ENCODE measurements around the gene ARL17B. TPM values are rescaled to one million over a fixed set of nuclear protein-coding genes. Genes with fewer than 3 reads are reported as not detected.
"Not testable (repeated sequence)": the region's sequence is repeated elsewhere in the genome, so short reads cannot be mapped to it uniquely, and the experiment has no call there.

ARL17B gene
- total RNA-seq = 10 to 100 TPM; 22.9 to 23.0 TPM
- total RNA-seq = 3.7 to 5.4 reads per million in 2 donors

GRCh38 chr17:46361755-46362154 is at the start of gene ARL17B:
Gene ARL17B (minus strand): TSS chr17:46361766. CDS start chr17:46358397, 3,369 bp downstream.
- ATAC-seq = peak; percentile 97
- not testable (repeated sequence) for H3K4me1 Mint-ChIP-seq; H3K36me3 Mint-ChIP-seq (ENCODE audit: low read depth); H3K27me3 Mint-ChIP-seq; H3K4me3 Mint-ChIP-seq; H3K9me3 ChIP-seq (ENCODE audit: control insufficient read depth, low read length, poor library complexity, severe bottlenecking); H3K27ac Mint-ChIP-seq
- peak; percentile 58 to 75 (median 60) for DNase-seq

- ATAC-seq; H3K4me3 Mint-ChIP-seq; H3K27me3 Mint-ChIP-seq; H3K36me3 Mint-ChIP-seq (ENCODE audit: low read depth); H3K9me3 ChIP-seq (ENCODE audit: control insufficient read depth, low read length, poor library complexity, severe bottlenecking); H3K4me1 Mint-ChIP-seq; H3K27ac Mint-ChIP-seq; DNase-seq: not testable (repeated sequence)
Observed at GRCh38 chr17:46409864-46410263, 48.3 kb upstream of the ARL17B start.

- H3K4me1 Mint-ChIP-seq; H3K4me3 Mint-ChIP-seq; DNase-seq; H3K36me3 Mint-ChIP-seq (ENCODE audit: low read depth); H3K27me3 Mint-ChIP-seq; H3K9me3 ChIP-seq (ENCODE audit: control insufficient read depth, low read length, poor library complexity, severe bottlenecking); ATAC-seq; H3K27ac Mint-ChIP-seq: not testable (repeated sequence)
Observed at GRCh38 chr17:46407155-46407554, 45.6 kb upstream of the ARL17B start.

GRCh38 chr17:46401033-46401787 is 39.6 kb upstream of the ARL17B start:
- not testable (repeated sequence) for DNase-seq; ATAC-seq; H3K27me3 Mint-ChIP-seq; H3K4me3 Mint-ChIP-seq; H3K36me3 Mint-ChIP-seq (ENCODE audit: low read depth); H3K27ac Mint-ChIP-seq; H3K4me1 Mint-ChIP-seq; H3K9me3 ChIP-seq (ENCODE audit: control insufficient read depth, low read length, poor library complexity, severe bottlenecking)

GRCh38 chr17:46400543-46400942 is 39.0 kb upstream of the ARL17B start:
- H3K36me3 Mint-ChIP-seq (ENCODE audit: low read depth); DNase-seq; H3K27ac Mint-ChIP-seq; H3K9me3 ChIP-seq (ENCODE audit: control insufficient read depth, low read length, poor library complexity, severe bottlenecking); H3K4me1 Mint-ChIP-seq; H3K27me3 Mint-ChIP-seq; ATAC-seq; H3K4me3 Mint-ChIP-seq: not testable (repeated sequence)

GRCh38 chr17:46399993-46400392 is 38.4 kb upstream of the ARL17B start:
- not testable (repeated sequence) for H3K9me3 ChIP-seq (ENCODE audit: control insufficient read depth, low read length, poor library complexity, severe bottlenecking); H3K27ac Mint-ChIP-seq; H3K27me3 Mint-ChIP-seq; H3K4me1 Mint-ChIP-seq; DNase-seq; ATAC-seq; H3K36me3 Mint-ChIP-seq (ENCODE audit: low read depth); H3K4me3 Mint-ChIP-seq

- ATAC-seq; H3K4me3 Mint-ChIP-seq; DNase-seq; H3K27ac Mint-ChIP-seq; H3K9me3 ChIP-seq (ENCODE audit: control insufficient read depth, low read length, poor library complexity, severe bottlenecking); H3K27me3 Mint-ChIP-seq; H3K36me3 Mint-ChIP-seq (ENCODE audit: low read depth); H3K4me1 Mint-ChIP-seq: not testable (repeated sequence)
Observed at GRCh38 chr17:46396292-46396691, 34.7 kb upstream of the ARL17B start.

- H3K4me3 Mint-ChIP-seq; H3K36me3 Mint-ChIP-seq (ENCODE audit: low read depth); H3K27ac Mint-ChIP-seq; H3K27me3 Mint-ChIP-seq; ATAC-seq; H3K4me1 Mint-ChIP-seq; H3K9me3 ChIP-seq (ENCODE audit: control insufficient read depth, low read length, poor library complexity, severe bottlenecking); DNase-seq: not testable (repeated sequence)
Observed at GRCh38 chr17:46393702-46394101, 32.1 kb upstream of the ARL17B start.

- not testable (repeated sequence) for H3K4me3 Mint-ChIP-seq; H3K27ac Mint-ChIP-seq; H3K9me3 ChIP-seq (ENCODE audit: control insufficient read depth, low read length, poor library complexity, severe bottlenecking); H3K36me3 Mint-ChIP-seq (ENCODE audit: low read depth); H3K27me3 Mint-ChIP-seq; ATAC-seq; H3K4me1 Mint-ChIP-seq; DNase-seq
Observed at GRCh38 chr17:46385491-46385890, 23.9 kb upstream of the ARL17B start.

- not testable (repeated sequence) for H3K27ac Mint-ChIP-seq; H3K9me3 ChIP-seq (ENCODE audit: control insufficient read depth, low read length, poor library complexity, severe bottlenecking); ATAC-seq; H3K4me1 Mint-ChIP-seq; H3K4me3 Mint-ChIP-seq; H3K36me3 Mint-ChIP-seq (ENCODE audit: low read depth); H3K27me3 Mint-ChIP-seq; DNase-seq
Observed at GRCh38 chr17:46383118-46383517, 21.6 kb upstream of the ARL17B start.

GRCh38 chr17:46373418-46373817 is 11.9 kb upstream of the ARL17B start:
- not testable (repeated sequence) for H3K4me3 Mint-ChIP-seq; DNase-seq; H3K27ac Mint-ChIP-seq; H3K36me3 Mint-ChIP-seq (ENCODE audit: low read depth); H3K9me3 ChIP-seq (ENCODE audit: control insufficient read depth, low read length, poor library complexity, severe bottlenecking); H3K27me3 Mint-ChIP-seq; H3K4me1 Mint-ChIP-seq
- ATAC-seq = peak; percentile 59

GRCh38 chr17:46372236-46373229 is 11.0 kb upstream of the ARL17B start:
- H3K27me3 Mint-ChIP-seq, H3K4me3 Mint-ChIP-seq: not testable (repeated sequence)
- ATAC-seq = peak; percentile 93

GRCh38 chr17:46367520-46367919 is 6.0 kb upstream of the ARL17B start:
- H3K4me1 Mint-ChIP-seq; DNase-seq; H3K36me3 Mint-ChIP-seq (ENCODE audit: low read depth); H3K9me3 ChIP-seq (ENCODE audit: control insufficient read depth, low read length, poor library complexity, severe bottlenecking); H3K27me3 Mint-ChIP-seq; H3K27ac Mint-ChIP-seq; H3K4me3 Mint-ChIP-seq; ATAC-seq: not testable (repeated sequence)

More at GRCh38 chr17:46372236-46373229, 11.0 kb upstream of the ARL17B start:
- not testable (repeated sequence) for DNase-seq; H3K4me1 Mint-ChIP-seq; H3K9me3 ChIP-seq (ENCODE audit: control insufficient read depth, low read length, poor library complexity, severe bottlenecking); H3K36me3 Mint-ChIP-seq (ENCODE audit: low read depth); H3K27ac Mint-ChIP-seq

Measured in T-helper 17 cell (primary cell).